OCI-LY7 (cell line): Measurements from ENCODE around the gene OXSR1.

Experiments
- CTCF ChIP-seq: fragments of 200-600 bp; sonication (generic); conservative IDR thresholded peaks from 2 replicates; pipeline ENCODE4 v1.5.1; 2014; ENCODE audit warnings: mild to moderate bottlenecking, antibody characterized with exemption, low read length, moderate library complexity, mixed read lengths
- EZH2phosphoT487 ChIP-seq: fragments of 200-600 bp; sonication (generic); IDR thresholded peaks from 2 replicates; pipeline ENCODE4 v1.6.1; 2018; ENCODE audit warnings: low read depth, borderline replicate concordance, mild to moderate bottlenecking, mixed run types, antibody characterized with exemption, low read length, moderate library complexity, mixed read lengths

GRCh38 chr3:38276081-38276916, 111.0 kb downstream of the OXSR1 start:
- TF ChIP-seq EZH2phosphoT487 (no peak), CTCF (no peak)
